CD4-positive, alpha-beta T cell treated with Interleukin-21 for 1 hour (primary cell): ENCODE data around the gene BOC.

Experiments used
- DNase-seq: peaks from one replicate; pipeline ENCODE4 v3.0.0-alpha.2; 2020

The BOC gene

GRCh38 chr3:113250566-113250965 is 39.2 kb downstream of the BOC start:
- DNase-seq: no peak

GRCh38 chr3:113251817-113252216 is 40.5 kb downstream of the BOC start:
- DNase-seq: no peak

- DNase-seq: no peak
Observed at GRCh38 chr3:113252553-113252952, 41.2 kb downstream of the BOC start.

GRCh38 chr3:113253702-113254101 is 42.3 kb downstream of the BOC start:
- no peak for DNase-seq

- DNase-seq: no peak
Observed at GRCh38 chr3:113254171-113254947, 43.0 kb downstream of the BOC start.

- no peak for DNase-seq
Observed at GRCh38 chr3:113255100-113255853, 43.9 kb downstream of the BOC start.

- DNase-seq: no peak
Observed at GRCh38 chr3:113255854-113256615, 44.7 kb downstream of the BOC start.

- no peak for DNase-seq
Observed at GRCh38 chr3:113258361-113258760, 47.0 kb downstream of the BOC start.

GRCh38 chr3:113259196-113259595 is 47.8 kb downstream of the BOC start:
- no peak for DNase-seq

- no peak for DNase-seq
Observed at GRCh38 chr3:113261063-113261625, 49.8 kb downstream of the BOC start.

GRCh38 chr3:113261626-113262303 is 50.4 kb downstream of the BOC start:
- no peak for DNase-seq

GRCh38 chr3:113262304-113262665 is 50.9 kb downstream of the BOC start:
- DNase-seq: no peak

- no peak for DNase-seq
Observed at GRCh38 chr3:113263020-113263419, 51.7 kb downstream of the BOC start.

- DNase-seq: no peak
Observed at GRCh38 chr3:113263778-113264177, 52.4 kb downstream of the BOC start.

GRCh38 chr3:113264283-113265131 is 53.1 kb downstream of the BOC start:
- DNase-seq: no peak

- DNase-seq: no peak
Observed at GRCh38 chr3:113265231-113265630, 53.9 kb downstream of the BOC start.

GRCh38 chr3:113266738-113267137 is 55.4 kb downstream of the BOC start:
- DNase-seq: no peak

- no peak for DNase-seq
Observed at GRCh38 chr3:113268311-113268710, 57.0 kb downstream of the BOC start.

- no peak for DNase-seq
Observed at GRCh38 chr3:113268942-113269341, 57.6 kb downstream of the BOC start.

- DNase-seq: no peak
Observed at GRCh38 chr3:113269661-113270060, 58.3 kb downstream of the BOC start.

GRCh38 chr3:113270068-113270467 is 58.7 kb downstream of the BOC start:
- DNase-seq: no peak

GRCh38 chr3:113270786-113271185 is 59.4 kb downstream of the BOC start:
- no peak for DNase-seq
